HL-60 (cell line): ENCODE results near the gene ZNF236.

Experiments used
- DNase-seq, 2 experiments: peaks; one replicate each; pipeline ENCODE4 v3.0.0-alpha.2; 2010 to 2020; ENCODE audit warnings: low read depth in 1 of 2, low spot score in 1 of 2
- H3K27ac ChIP-seq: fragments of 250-450 bp; sonication (Bioruptor Pico); replicated peaks from 2 replicates; pipeline ENCODE4 v1.5.1; 2020; ENCODE audit warnings: mild to moderate bottlenecking, moderate library complexity
- H3K27me3 ChIP-seq: fragments of 250-450 bp; sonication (Bioruptor Pico); 2 replicates; pipeline ENCODE4 v1.5.1; 2021; ENCODE audit warnings: mild to moderate bottlenecking, moderate library complexity; ENCODE audit not compliant: insufficient read depth, poor library complexity, severe bottlenecking
- H3K4me3 ChIP-seq: replicated peaks from 2 replicates; pipeline ENCODE4 v1.5.1; 2011; ENCODE audit warnings: mild to moderate bottlenecking, control low read depth, low read length; ENCODE audit not compliant: insufficient read depth
- GABPA ChIP-seq: IDR thresholded peaks from 2 replicates; pipeline ENCODE4 v1.6.1; 2012; ENCODE audit warnings: low read depth
- POLR2AphosphoS5 ChIP-seq: IDR thresholded peaks from 2 replicates; pipeline ENCODE4 v1.6.1; 2012; ENCODE audit warnings: low read depth
- SPI1 ChIP-seq: IDR thresholded peaks from 2 replicates; pipeline ENCODE4 v1.6.1; 2012; ENCODE audit warnings: low read depth, mild to moderate bottlenecking, borderline replicate concordance
- TF ChIP-seq, protein P1 (sequence below): IDR thresholded peaks from one replicate; pipeline ENCODE4 v1.5.1; 2011; ENCODE audit warnings: low read length, control low read depth, inconsistent platforms; ENCODE audit not compliant: insufficient read depth
- TF ChIP-seq, protein P2 (sequence below): IDR thresholded peaks from 2 replicates; pipeline ENCODE4 v1.6.1; 2012; ENCODE audit warnings: low read depth; ENCODE audit not compliant: insufficient replicate concordance

The ZNF236 gene

DNA sequence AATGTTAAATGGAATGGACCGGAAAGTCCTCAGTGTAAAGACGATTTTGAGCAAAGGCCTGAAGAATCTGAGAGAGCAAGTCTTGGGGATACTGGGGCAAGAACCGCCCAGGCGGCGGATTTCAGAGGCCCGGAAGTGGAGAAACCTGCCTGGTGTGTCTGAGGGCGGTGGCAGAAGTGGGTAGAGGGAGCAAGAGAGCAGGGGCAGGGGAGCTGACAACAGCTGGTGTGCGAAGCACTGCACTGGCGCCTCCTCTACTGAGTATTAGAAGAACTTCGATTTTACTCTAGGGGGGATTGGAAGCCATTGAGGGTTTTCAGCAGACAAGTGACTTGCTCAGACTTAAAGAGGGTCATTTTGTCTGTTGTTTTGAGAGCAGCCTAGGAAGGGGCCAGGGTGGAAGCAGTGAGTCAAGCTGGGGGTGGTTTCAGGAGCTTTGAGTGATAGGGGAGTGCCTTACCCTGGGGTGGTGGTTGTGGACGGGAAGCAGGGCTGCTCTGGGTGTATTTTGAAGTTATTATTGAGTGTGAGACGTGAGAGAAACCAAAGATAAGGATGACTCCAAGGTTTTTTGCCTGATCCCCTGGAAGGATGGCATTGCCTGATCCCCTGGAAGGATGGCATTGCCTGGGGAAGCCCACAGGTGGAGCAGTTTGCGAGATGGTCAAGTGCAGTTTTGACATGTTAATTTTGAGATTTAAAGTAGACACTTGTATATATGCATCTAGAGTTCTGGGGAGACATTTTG lies 52.5 kb downstream of the ZNF236 start:
- no peak for DNase-seq
- no peak for TF ChIP-seq POLR2AphosphoS5
- no peak for TF ChIP-seq GABPA
- TF ChIP-seq, protein P1, sequence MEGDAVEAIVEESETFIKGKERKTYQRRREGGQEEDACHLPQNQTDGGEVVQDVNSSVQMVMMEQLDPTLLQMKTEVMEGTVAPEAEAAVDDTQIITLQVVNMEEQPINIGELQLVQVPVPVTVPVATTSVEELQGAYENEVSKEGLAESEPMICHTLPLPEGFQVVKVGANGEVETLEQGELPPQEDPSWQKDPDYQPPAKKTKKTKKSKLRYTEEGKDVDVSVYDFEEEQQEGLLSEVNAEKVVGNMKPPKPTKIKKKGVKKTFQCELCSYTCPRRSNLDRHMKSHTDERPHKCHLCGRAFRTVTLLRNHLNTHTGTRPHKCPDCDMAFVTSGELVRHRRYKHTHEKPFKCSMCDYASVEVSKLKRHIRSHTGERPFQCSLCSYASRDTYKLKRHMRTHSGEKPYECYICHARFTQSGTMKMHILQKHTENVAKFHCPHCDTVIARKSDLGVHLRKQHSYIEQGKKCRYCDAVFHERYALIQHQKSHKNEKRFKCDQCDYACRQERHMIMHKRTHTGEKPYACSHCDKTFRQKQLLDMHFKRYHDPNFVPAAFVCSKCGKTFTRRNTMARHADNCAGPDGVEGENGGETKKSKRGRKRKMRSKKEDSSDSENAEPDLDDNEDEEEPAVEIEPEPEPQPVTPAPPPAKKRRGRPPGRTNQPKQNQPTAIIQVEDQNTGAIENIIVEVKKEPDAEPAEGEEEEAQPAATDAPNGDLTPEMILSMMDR, result no peak
- TF ChIP-seq SPI1, result no peak
- TF ChIP-seq, protein P2, sequence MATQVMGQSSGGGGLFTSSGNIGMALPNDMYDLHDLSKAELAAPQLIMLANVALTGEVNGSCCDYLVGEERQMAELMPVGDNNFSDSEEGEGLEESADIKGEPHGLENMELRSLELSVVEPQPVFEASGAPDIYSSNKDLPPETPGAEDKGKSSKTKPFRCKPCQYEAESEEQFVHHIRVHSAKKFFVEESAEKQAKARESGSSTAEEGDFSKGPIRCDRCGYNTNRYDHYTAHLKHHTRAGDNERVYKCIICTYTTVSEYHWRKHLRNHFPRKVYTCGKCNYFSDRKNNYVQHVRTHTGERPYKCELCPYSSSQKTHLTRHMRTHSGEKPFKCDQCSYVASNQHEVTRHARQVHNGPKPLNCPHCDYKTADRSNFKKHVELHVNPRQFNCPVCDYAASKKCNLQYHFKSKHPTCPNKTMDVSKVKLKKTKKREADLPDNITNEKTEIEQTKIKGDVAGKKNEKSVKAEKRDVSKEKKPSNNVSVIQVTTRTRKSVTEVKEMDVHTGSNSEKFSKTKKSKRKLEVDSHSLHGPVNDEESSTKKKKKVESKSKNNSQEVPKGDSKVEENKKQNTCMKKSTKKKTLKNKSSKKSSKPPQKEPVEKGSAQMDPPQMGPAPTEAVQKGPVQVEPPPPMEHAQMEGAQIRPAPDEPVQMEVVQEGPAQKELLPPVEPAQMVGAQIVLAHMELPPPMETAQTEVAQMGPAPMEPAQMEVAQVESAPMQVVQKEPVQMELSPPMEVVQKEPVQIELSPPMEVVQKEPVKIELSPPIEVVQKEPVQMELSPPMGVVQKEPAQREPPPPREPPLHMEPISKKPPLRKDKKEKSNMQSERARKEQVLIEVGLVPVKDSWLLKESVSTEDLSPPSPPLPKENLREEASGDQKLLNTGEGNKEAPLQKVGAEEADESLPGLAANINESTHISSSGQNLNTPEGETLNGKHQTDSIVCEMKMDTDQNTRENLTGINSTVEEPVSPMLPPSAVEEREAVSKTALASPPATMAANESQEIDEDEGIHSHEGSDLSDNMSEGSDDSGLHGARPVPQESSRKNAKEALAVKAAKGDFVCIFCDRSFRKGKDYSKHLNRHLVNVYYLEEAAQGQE, result no peak
- H3K27me3 ChIP-seq, result no peaks in the 10 kb centered on the region
- H3K4me3 ChIP-seq, result no peak overlapping the region
- H3K27ac ChIP-seq, result no peak overlapping the region

DNA sequence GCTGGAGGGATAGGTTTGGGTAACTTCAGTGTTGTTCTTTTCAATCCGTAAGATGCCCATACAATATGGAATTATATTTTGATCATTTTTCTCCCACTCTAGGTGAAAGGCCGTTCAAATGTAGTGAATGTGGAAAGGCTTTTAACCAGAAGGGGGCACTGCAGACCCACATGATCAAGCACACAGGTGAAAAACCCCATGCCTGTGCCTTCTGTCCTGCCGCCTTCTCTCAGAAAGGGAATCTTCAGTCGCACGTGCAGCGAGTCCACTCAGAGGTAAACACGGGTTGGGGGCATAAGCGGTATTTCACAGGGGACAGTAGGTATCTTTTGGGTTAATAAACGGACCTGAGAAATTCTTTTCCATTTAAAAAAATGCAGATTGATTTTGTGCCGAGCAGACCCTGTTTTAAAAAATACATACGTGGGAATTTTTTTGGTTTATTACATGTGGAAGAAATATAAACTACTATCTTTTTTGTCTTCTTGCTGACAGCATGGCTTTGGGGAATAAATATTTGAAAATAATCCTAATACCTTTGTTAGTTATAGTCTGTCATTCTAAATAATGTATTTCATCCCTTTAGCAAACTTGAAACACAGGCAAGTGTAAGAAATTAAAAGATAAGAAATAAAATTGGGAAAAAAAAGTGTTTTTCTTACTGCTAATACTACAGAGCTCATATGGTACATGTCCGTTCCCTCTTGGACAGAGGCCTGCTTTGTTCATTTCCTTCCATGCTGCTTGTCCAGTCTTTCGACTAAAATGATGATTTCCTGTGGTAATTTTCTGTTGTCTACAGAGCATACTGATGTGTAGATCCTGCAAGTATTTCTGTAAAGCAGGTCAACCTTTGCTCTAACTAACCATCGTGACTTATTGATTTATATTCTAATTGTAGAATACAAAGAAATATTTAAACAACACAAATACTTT lies 53.3 kb downstream of the ZNF236 start:
- no peak overlapping the region for H3K4me3 ChIP-seq
- TF ChIP-seq, protein P1, result peak; percentile 72
- TF ChIP-seq, protein P2, result no peak
- H3K27ac ChIP-seq, result no peak overlapping the region
- peak; percentile 22 to 74 for DNase-seq
- H3K27me3 ChIP-seq, result no peaks in the 10 kb centered on the region

DNA sequence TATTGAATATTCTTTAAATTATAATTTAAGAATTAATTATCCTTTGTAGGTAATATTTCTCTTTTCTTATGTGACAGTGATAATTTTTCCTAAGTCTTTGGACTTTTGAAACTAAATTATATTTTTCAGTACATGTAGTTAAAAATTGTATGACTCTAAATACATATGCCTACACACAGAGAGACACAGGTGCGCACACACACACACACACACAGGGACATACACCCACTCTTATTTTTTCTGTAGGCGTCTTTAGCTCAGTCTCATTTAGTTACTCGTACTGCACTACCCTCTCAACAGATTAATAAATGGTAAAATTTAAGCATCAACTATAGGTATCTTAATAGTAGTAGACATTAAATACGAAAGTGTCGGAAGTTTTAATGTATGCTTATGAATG lies 56.1 kb downstream of the ZNF236 start:
- no peak for TF ChIP-seq POLR2AphosphoS5
- TF ChIP-seq SPI1, result no peak
- TF ChIP-seq, protein P2, result no peak
- no peak for TF ChIP-seq GABPA
- TF ChIP-seq, protein P1, result no peak
- no peak overlapping the region for H3K27ac ChIP-seq
- H3K4me3 ChIP-seq, result no peak overlapping the region
- H3K27me3 ChIP-seq, result no peaks in the 10 kb centered on the region
- DNase-seq, result no peak
